Measurements from ENCODE around the gene COQ3. TPM values are rescaled to one million over a fixed set of nuclear protein-coding genes. Genes with fewer than 3 reads are reported as not detected.

The COQ3 gene
- total RNA-seq, 6 experiments from 2014 or later = 5.6 to 8.2 (median 6.7) TPM

DNA sequence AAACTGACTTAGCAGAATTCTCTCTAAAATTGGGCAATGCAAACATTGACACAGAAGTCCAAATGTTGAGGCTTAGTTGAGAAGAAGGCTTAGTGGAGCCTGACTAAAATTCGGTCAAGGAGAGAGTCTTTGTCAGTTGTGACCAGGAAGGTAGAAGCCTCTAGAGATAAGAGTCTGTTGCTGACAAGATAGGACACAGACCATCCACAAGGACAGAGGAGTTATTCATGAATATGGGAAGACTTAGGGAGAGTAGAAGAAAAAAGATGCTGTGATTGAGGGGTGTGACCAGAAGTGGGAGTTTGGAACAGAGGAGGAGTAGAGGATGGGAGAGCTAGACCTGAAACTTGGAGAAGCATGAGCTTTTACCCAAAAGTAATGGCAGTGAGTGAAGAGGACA is 37.4 kb downstream of the COQ3 start:
- Histone ChIP-seq H3K36me3 (no peaks in the 10 kb centered on the region), H3K4me1 (no peaks in the 10 kb centered on the region), H3K27me3 (no peaks in the 10 kb centered on the region), H3K27ac (no peak overlapping the region), H3K9me3 (no peaks in the 10 kb centered on the region), H3K4me3 (no peak overlapping the region)
- no peak for TF ChIP-seq POLR2A (IDR thresholded peaks at IDR 0.05)
- DNase-seq = no peak
- ATAC-seq = no peak
- intact Hi-C loops (cut with DNase I) = no loop called here
- 30% methylated on average over 1 of the region's 1 CpG for WGBS (ENCODE audit: insufficient coverage, low coverage, low lambda C conversion rate, missing lambda C conversion rate)

DNA sequence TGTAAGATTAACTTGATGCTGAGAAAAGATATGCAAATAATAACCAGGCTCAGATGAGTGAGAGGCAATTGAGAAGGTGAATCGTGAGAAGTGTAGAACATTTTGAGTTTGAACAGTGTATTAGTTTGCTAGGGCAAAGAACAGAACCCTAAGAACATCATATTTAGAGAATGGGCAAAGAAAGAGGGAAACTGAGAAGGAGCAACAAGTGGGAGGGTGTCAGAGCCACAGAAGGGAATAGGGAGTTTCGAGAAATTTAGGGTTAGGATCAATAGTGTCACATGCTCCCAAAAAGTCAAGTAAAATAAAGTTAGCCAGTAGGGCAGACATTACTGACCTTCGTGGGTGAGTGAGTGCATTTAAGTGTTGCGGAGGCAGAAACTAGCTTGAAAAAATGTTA is 39.0 kb downstream of the COQ3 start:
- H3K27ac ChIP-seq = no peak overlapping the region
- TF ChIP-seq CTCF (IDR thresholded peaks at IDR 0.05) (no peak), POLR2A (IDR thresholded peaks at IDR 0.05) (no peak)
- H3K36me3 ChIP-seq = no peaks in the 10 kb centered on the region
- no peak for ATAC-seq
- H3K4me3 ChIP-seq = no peak overlapping the region
- H3K9me3 ChIP-seq = no peaks in the 10 kb centered on the region
- 63% methylated on average over 4 of the region's 4 CpGs for WGBS (ENCODE audit: insufficient coverage, low coverage, low lambda C conversion rate, missing lambda C conversion rate)
- peaks cover 0 to 7% of the 10 kb centered on the region in 2 donors for H3K27me3 ChIP-seq
- intact Hi-C loops (cut with DNase I) = no loop called here
- DNase-seq = no peak
- H3K4me1 ChIP-seq = no peaks in the 10 kb centered on the region

DNA sequence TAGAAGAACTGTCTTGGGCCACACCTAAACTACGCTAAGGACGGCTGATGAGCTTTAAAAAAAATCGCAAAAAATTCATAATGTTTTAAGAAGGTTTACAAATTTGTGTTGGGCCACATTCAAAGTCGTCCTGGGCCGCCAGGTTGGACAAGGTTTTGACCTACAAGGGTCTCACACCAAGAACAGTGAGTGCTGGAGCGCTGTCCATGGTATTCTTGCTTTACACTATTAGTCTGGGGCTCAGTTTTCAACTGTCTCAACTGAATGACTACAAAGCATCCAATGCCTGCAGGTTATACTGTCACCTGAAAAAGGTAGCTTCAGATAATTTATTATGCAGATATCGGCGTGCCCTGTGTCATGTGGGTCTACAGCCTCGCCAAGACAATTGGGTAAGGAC is 40.9 kb downstream of the COQ3 start:
- TF ChIP-seq CTCF (IDR thresholded peaks at IDR 0.05) (no peak), POLR2A (IDR thresholded peaks at IDR 0.05) (no peak)
- H3K9me3 ChIP-seq = no peaks in the 10 kb centered on the region
- no peak overlapping the region for H3K4me3 ChIP-seq
- H3K4me1 ChIP-seq = no peaks in the 10 kb centered on the region
- no peak overlapping the region for H3K27ac ChIP-seq
- intact Hi-C loops (cut with DNase I) = no loop called here
- H3K27me3 ChIP-seq = peaks cover 0 to 7% of the 10 kb centered on the region in 2 donors
- no peak for DNase-seq
- WGBS (ENCODE audit: insufficient coverage, low coverage, low lambda C conversion rate, missing lambda C conversion rate) = 55% methylated on average over 8 of the region's 9 CpGs
- ATAC-seq = no peak
- H3K36me3 ChIP-seq = no peaks in the 10 kb centered on the region

DNA sequence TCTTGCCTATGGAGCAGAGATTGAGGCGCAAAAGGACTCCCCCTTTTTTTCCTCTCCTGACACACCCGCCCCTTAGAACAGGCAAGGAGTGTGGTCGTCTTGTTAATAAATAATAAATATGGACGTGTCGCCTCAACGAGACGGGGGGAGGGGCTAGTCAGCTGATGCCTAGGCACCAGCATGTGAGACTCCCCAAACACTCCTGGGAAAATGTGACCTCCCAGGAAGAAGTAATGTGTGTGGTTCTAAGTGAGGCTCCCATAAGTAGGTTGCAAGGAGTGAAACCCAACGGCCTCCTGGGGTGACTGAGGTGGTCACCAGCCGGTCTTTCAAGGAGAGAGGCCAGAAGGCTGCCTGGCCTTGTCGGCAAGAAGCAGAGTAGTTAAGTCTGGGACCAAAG is 43.4 kb downstream of the COQ3 start:
- Histone ChIP-seq H3K4me3 (no peak overlapping the region), H3K27ac (no peak overlapping the region)
- no peak for ATAC-seq

More for the DNA sequence above, 43.4 kb downstream of the COQ3 start:
- Histone ChIP-seq H3K36me3 (no peaks in the 10 kb centered on the region), H3K9me3 (no peaks in the 10 kb centered on the region), H3K27me3 (peaks cover 0 to 7% of the 10 kb centered on the region in 2 donors), H3K4me1 (no peaks in the 10 kb centered on the region)
- no peak for DNase-seq
- 30% methylated on average over 10 of the region's 10 CpGs for WGBS (ENCODE audit: insufficient coverage, low coverage, low lambda C conversion rate, missing lambda C conversion rate)
- TF ChIP-seq CTCF (IDR thresholded peaks at IDR 0.05) (no peak), POLR2A (IDR thresholded peaks at IDR 0.05) (no peak)
- intact Hi-C loops (cut with DNase I) = no loop called here
